ENCODE data around the gene TNFRSF1B.

DNA sequence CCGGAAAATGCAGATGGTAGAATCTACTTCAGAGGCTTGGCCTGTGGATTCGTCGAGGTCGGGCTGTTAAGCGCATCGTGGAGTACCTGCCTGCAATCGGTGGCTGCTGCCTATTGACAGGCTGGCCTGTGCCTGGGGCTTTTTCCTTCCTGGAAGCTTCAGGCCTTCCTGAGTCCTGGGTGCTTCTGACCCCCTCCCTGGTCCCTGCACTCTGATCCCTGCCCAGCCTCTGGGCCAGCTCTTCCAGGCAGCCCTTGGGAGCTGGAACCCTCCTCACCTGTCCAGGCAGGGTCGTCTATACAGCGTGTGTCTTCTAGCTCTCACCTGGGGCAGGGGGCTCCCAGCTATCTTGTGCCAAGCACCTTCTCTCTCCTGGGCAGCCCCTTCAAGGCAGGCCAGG is 40.0 kb upstream of the TNFRSF1B start:
- TF ChIP-seq POLR2A (IDR thresholded peaks at IDR 0.05), result no peak
- TF ChIP-seq, protein P1, sequence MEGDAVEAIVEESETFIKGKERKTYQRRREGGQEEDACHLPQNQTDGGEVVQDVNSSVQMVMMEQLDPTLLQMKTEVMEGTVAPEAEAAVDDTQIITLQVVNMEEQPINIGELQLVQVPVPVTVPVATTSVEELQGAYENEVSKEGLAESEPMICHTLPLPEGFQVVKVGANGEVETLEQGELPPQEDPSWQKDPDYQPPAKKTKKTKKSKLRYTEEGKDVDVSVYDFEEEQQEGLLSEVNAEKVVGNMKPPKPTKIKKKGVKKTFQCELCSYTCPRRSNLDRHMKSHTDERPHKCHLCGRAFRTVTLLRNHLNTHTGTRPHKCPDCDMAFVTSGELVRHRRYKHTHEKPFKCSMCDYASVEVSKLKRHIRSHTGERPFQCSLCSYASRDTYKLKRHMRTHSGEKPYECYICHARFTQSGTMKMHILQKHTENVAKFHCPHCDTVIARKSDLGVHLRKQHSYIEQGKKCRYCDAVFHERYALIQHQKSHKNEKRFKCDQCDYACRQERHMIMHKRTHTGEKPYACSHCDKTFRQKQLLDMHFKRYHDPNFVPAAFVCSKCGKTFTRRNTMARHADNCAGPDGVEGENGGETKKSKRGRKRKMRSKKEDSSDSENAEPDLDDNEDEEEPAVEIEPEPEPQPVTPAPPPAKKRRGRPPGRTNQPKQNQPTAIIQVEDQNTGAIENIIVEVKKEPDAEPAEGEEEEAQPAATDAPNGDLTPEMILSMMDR (IDR thresholded peaks at IDR 0.05), result no peak

All from uterus (tissue), 2 donors.